Omental fat pad (tissue), 4 donors: Measurements from ENCODE around the gene ZDHHC19. TPM values are rescaled to one million over a fixed set of nuclear protein-coding genes. Genes with fewer than 3 reads are reported as not detected.
A peak's percentile ranks its signal among the peaks of the same experiment; 100 is the strongest.

Experiments
- ATAC-seq: fragments of 150-250 bp; one replicate; pipeline ENCODE4 v1.9.1; 2016; ENCODE audit warnings: mild to moderate bottlenecking, moderate library complexity; ENCODE audit not compliant: low FRiP score
- DNase-seq: peaks from one replicate; pipeline ENCODE4 v3.0.0-alpha.2; 2019; ENCODE audit warnings: low spot score
- total RNA-seq, 4 donors: library from RNA; depleted of rRNA; stranded (reverse); fragments of >200 nt; gene quantifications; one replicate each; pipeline ENCODE4 v1.1.0, GENCODE V29; 2016
- TF ChIP-seq, protein P1 (sequence below), 3 donors: fragments of 450-650 bp; IDR thresholded peaks; one replicate each; pipeline ENCODE4 v1.5.1; 2016 to 2017; ENCODE audit warnings: antibody characterized with exemption in 3 of 3, mild to moderate bottlenecking in 3 of 3, moderate library complexity in 2 of 3

Gene ZDHHC19
- total RNA-seq, 4 donors from 2014 or later = not detected

GRCh38 chr3:196198771-196199753, 12.1 kb downstream of the ZDHHC19 start:
- TF ChIP-seq, protein P1, sequence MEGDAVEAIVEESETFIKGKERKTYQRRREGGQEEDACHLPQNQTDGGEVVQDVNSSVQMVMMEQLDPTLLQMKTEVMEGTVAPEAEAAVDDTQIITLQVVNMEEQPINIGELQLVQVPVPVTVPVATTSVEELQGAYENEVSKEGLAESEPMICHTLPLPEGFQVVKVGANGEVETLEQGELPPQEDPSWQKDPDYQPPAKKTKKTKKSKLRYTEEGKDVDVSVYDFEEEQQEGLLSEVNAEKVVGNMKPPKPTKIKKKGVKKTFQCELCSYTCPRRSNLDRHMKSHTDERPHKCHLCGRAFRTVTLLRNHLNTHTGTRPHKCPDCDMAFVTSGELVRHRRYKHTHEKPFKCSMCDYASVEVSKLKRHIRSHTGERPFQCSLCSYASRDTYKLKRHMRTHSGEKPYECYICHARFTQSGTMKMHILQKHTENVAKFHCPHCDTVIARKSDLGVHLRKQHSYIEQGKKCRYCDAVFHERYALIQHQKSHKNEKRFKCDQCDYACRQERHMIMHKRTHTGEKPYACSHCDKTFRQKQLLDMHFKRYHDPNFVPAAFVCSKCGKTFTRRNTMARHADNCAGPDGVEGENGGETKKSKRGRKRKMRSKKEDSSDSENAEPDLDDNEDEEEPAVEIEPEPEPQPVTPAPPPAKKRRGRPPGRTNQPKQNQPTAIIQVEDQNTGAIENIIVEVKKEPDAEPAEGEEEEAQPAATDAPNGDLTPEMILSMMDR (IDR thresholded peaks at IDR 0.05) = no peak
- ATAC-seq (no peak), DNase-seq (no peak)

- ATAC-seq = no peak
Measured at GRCh38 chr3:196198081-196198675, 13.0 kb downstream of the ZDHHC19 start.

DNA sequence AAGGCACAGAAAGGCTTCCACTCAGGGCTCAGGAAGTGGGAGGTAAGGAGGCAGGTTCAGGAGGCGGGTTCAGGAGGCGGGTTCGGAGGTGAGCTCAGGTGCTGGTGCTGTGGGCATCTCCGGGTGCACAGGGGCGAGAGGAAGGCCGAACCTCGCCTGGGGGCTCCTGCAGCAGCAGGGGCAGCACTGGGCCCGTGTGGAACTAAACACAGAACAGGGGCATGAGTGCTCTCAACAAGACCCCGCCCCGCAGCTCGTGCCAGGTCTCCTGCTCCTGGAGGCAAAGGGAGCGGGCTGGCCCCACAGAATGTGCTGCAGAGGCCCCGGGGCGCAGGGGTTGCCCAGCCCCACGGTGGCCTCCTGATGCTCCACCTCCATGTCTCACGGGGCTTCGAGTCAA, 13.7 kb downstream of the ZDHHC19 start:
- no peak for DNase-seq
- ATAC-seq = no peak
- TF ChIP-seq, protein P1 (IDR thresholded peaks at IDR 0.05) = no peak

More at GRCh38 chr3:196198081-196198675, 13.0 kb downstream of the ZDHHC19 start:
- no peak for DNase-seq
- TF ChIP-seq, protein P1 (IDR thresholded peaks at IDR 0.05) = no peak

GRCh38 chr3:196195664-196196265, 15.4 kb downstream of the ZDHHC19 start:
- ATAC-seq = no peak
- TF ChIP-seq, protein P1 (IDR thresholded peaks at IDR 0.05) = no peak
- no peak for DNase-seq

GRCh38 chr3:196194542-196194915, 16.7 kb downstream of the ZDHHC19 start:
- DNase-seq = no peak
- TF ChIP-seq, protein P1 (IDR thresholded peaks at IDR 0.05) = no peak
- ATAC-seq = no peak

GRCh38 chr3:196193736-196194541, 17.3 kb downstream of the ZDHHC19 start:
- peak; percentile 27 for ATAC-seq
- TF ChIP-seq, protein P1 (IDR thresholded peaks at IDR 0.05) = no peak
- no peak for DNase-seq
